ENCODE results near the gene HSD3B1. TPM values are rescaled to one million over a fixed set of nuclear protein-coding genes. Genes with fewer than 3 reads are reported as not detected.
"Not testable (repeated sequence)": the region's sequence is repeated elsewhere in the genome, so short reads cannot be mapped to it uniquely, and the experiment has no call there.

The HSD3B1 gene
- polyA plus RNA-seq, 1 donor (not counting 4 experiments of a cell fraction or from before 2014, with no cell fraction given), result 0.34 TPM

- FAIRE-seq (no peak), DNase-seq (ENCODE audit: low read depth, low spot score) (no peak)
- no peak overlapping the region for H2AFZ ChIP-seq (ENCODE audit: control insufficient read depth, low read length)
- H3K79me2 ChIP-seq (ENCODE audit: control insufficient read depth, insufficient read depth, low read length), result no peaks in the 10 kb centered on the region
- H3K27me3 ChIP-seq (ENCODE audit: control insufficient read depth, extremely low read depth, insufficient read depth, low read length), result no peaks in the 10 kb centered on the region
- no peaks in the 10 kb centered on the region for H3K36me3 ChIP-seq (ENCODE audit: control insufficient read depth in 2 of 2, extremely low read depth in 1 of 2, insufficient read depth in 2 of 2, low read length in 2 of 2)
- no peaks in the 10 kb centered on the region for H3K9me3 ChIP-seq (ENCODE audit: control insufficient read depth, low read depth, low read length)
- H3K9ac ChIP-seq (ENCODE audit: control insufficient read depth, extremely low read depth, insufficient read depth, low read length), result no peak overlapping the region
- no peak overlapping the region for H3K4me2 ChIP-seq (ENCODE audit: control insufficient read depth, extremely low read depth, insufficient read depth, low read depth, low read length)
- no peaks in the 10 kb centered on the region for H4K20me1 ChIP-seq (ENCODE audit: control insufficient read depth, extremely low read depth, insufficient read depth, low read length)
- H3K4me1 ChIP-seq (ENCODE audit: control insufficient read depth, extremely low read depth, insufficient read depth, low read length), result no peaks in the 10 kb centered on the region
- no peak overlapping the region for H3K4me3 ChIP-seq (ENCODE audit: control insufficient read depth in 2 of 3, extremely low read depth in 1 of 3, insufficient read depth in 2 of 3, low read depth in 1 of 3, low read length in 3 of 3)
- no peak overlapping the region for H3K27ac ChIP-seq (ENCODE audit: control insufficient read depth, insufficient read depth, low read length)
- no peaks in the 10 kb centered on the region for H3K9me1 ChIP-seq (ENCODE audit: control insufficient read depth, extremely low read depth, insufficient read depth, low read length)
- TF ChIP-seq EZH2 (IDR thresholded peaks at IDR 0.05; ENCODE audit: low read length), result no peak
- TF ChIP-seq CTCF (optimal IDR thresholded peaks at IDR 0.05 in 1 of 3, IDR thresholded peaks at IDR 0.05 in 1 of 3, conservative IDR thresholded peaks at IDR 0.05 in 1 of 3; ENCODE audit: extremely low read depth in 1 of 3, insufficient read depth in 2 of 3, low read length in 3 of 3), result no peak
- dilution Hi-C loops (cut with MboI; ENCODE audit: extremely low pct_ligation_motif_present, low sequenced_read_pairs), result no loop called here
Observed at GRCh38 chr1:119516247-119516646, 9.2 kb downstream of the HSD3B1 start.

- no peak overlapping the region for H3K9ac ChIP-seq (ENCODE audit: control insufficient read depth, extremely low read depth, insufficient read depth, low read length)
- H3K79me2 ChIP-seq (ENCODE audit: control insufficient read depth, insufficient read depth, low read length), result no peaks in the 10 kb centered on the region
- TF ChIP-seq CTCF (optimal IDR thresholded peaks at IDR 0.05 in 1 of 3, IDR thresholded peaks at IDR 0.05 in 1 of 3, conservative IDR thresholded peaks at IDR 0.05 in 1 of 3; ENCODE audit: extremely low read depth in 1 of 3, insufficient read depth in 2 of 3, low read length in 3 of 3) (peak; percentile 2 to 28 (median 21)), EZH2 (IDR thresholded peaks at IDR 0.05; ENCODE audit: low read length) (no peak)
- no peak overlapping the region for H3K4me3 ChIP-seq (ENCODE audit: control insufficient read depth in 2 of 3, extremely low read depth in 1 of 3, insufficient read depth in 2 of 3, low read depth in 1 of 3, low read length in 3 of 3)
- dilution Hi-C loops (cut with MboI; ENCODE audit: extremely low pct_ligation_motif_present, low sequenced_read_pairs), result no loop called here
- no peaks in the 10 kb centered on the region for H3K36me3 ChIP-seq (ENCODE audit: control insufficient read depth in 2 of 2, extremely low read depth in 1 of 2, insufficient read depth in 2 of 2, low read length in 2 of 2)
- no peaks in the 10 kb centered on the region for H4K20me1 ChIP-seq (ENCODE audit: control insufficient read depth, extremely low read depth, insufficient read depth, low read length)
- no peaks in the 10 kb centered on the region for H3K27me3 ChIP-seq (ENCODE audit: control insufficient read depth, extremely low read depth, insufficient read depth, low read length)
- no peak for FAIRE-seq
- no peaks in the 10 kb centered on the region for H3K9me3 ChIP-seq (ENCODE audit: control insufficient read depth, low read depth, low read length)
- H3K4me1 ChIP-seq (ENCODE audit: control insufficient read depth, extremely low read depth, insufficient read depth, low read length), result no peaks in the 10 kb centered on the region
- no peaks in the 10 kb centered on the region for H3K9me1 ChIP-seq (ENCODE audit: control insufficient read depth, extremely low read depth, insufficient read depth, low read length)
- no peak overlapping the region for H3K4me2 ChIP-seq (ENCODE audit: control insufficient read depth, extremely low read depth, insufficient read depth, low read depth, low read length)
- no peak for DNase-seq (ENCODE audit: low read depth, low spot score)
- H2AFZ ChIP-seq (ENCODE audit: control insufficient read depth, low read length), result no peak overlapping the region
- no peak overlapping the region for H3K27ac ChIP-seq (ENCODE audit: control insufficient read depth, insufficient read depth, low read length)
Observed at GRCh38 chr1:119516680-119517079, 9.7 kb downstream of the HSD3B1 start.

- DNase-seq (ENCODE audit: low read depth, low spot score); dilution Hi-C loops (cut with MboI; ENCODE audit: extremely low pct_ligation_motif_present, low sequenced_read_pairs); FAIRE-seq: not testable (repeated sequence)
Observed at GRCh38 chr1:119517667-119518066, 10.7 kb downstream of the HSD3B1 start.

More at GRCh38 chr1:119517667-119518066, 10.7 kb downstream of the HSD3B1 start:
- H3K36me3 ChIP-seq (ENCODE audit: control insufficient read depth in 2 of 2, extremely low read depth in 1 of 2, insufficient read depth in 2 of 2, low read length in 2 of 2); H3K4me3 ChIP-seq (ENCODE audit: control insufficient read depth in 2 of 3, extremely low read depth in 1 of 3, insufficient read depth in 2 of 3, low read depth in 1 of 3, low read length in 3 of 3); H2AFZ ChIP-seq (ENCODE audit: control insufficient read depth, low read length); H3K27ac ChIP-seq (ENCODE audit: control insufficient read depth, insufficient read depth, low read length); H3K79me2 ChIP-seq (ENCODE audit: control insufficient read depth, insufficient read depth, low read length); H4K20me1 ChIP-seq (ENCODE audit: control insufficient read depth, extremely low read depth, insufficient read depth, low read length); H3K4me2 ChIP-seq (ENCODE audit: control insufficient read depth, extremely low read depth, insufficient read depth, low read depth, low read length); H3K27me3 ChIP-seq (ENCODE audit: control insufficient read depth, extremely low read depth, insufficient read depth, low read length); H3K9me3 ChIP-seq (ENCODE audit: control insufficient read depth, low read depth, low read length); H3K9me1 ChIP-seq (ENCODE audit: control insufficient read depth, extremely low read depth, insufficient read depth, low read length); H3K4me1 ChIP-seq (ENCODE audit: control insufficient read depth, extremely low read depth, insufficient read depth, low read length); H3K9ac ChIP-seq (ENCODE audit: control insufficient read depth, extremely low read depth, insufficient read depth, low read length): not testable (repeated sequence)

All from keratinocyte (primary cell).